Gastrocnemius medialis (tissue), 4 donors: ENCODE results near the gene RRAS2. TPM values are rescaled to one million over a fixed set of nuclear protein-coding genes. Genes with fewer than 3 reads are reported as not detected.

ENCODE experiments used
- ATAC-seq, 2 donors: fragments of 150-250 bp; one replicate each; pipeline ENCODE4 v1.9.1; 2016
- DNase-seq, 2 donors: peaks; one replicate each; pipeline ENCODE4 v3.0.0-alpha.2; 2019
- H3K27ac ChIP-seq, 4 donors: fragments of 200-600 bp; sonication (generic); 1 replicate in 1 of 4; 2 replicates in 3 of 4; pipeline ENCODE4 v1.5.1; 2016 to 2018; ENCODE audit warnings: mild to moderate bottlenecking in 2 of 4, moderate library complexity in 1 of 4
- H3K27me3 ChIP-seq, 3 donors: fragments of 200-600 bp; sonication (generic) in 2 of 3; 1 replicate in 1 of 3; 2 replicates in 2 of 3; pipeline versions ENCODE4 v1.5.1 to v1.6.0; 2016 to 2019; ENCODE audit warnings: mild to moderate bottlenecking in 1 of 3, moderate library complexity in 1 of 3
- H3K36me3 ChIP-seq, 2 donors: fragments of 200-600 bp; sonication (generic) in 1 of 2; one replicate each; pipeline ENCODE4 v1.5.1; 2017 to 2018
- H3K4me1 ChIP-seq, 2 donors: fragments of 200-600 bp; sonication (generic) in 1 of 2; one replicate each; pipeline ENCODE4 v1.5.1; 2016 to 2017; ENCODE audit warnings: mild to moderate bottlenecking in 2 of 2
- H3K4me3 ChIP-seq, 4 donors: fragments of 200-600 bp; sonication (generic) in 3 of 4; 1 replicate in 1 of 4; 2 replicates in 3 of 4; pipeline ENCODE4 v1.5.1; 2016 to 2019; ENCODE audit warnings: mild to moderate bottlenecking in 2 of 4
- H3K9me3 ChIP-seq, 3 donors: fragments of 200-600 bp; sonication (generic) in 2 of 3; 1 replicate in 1 of 3; 2 replicates in 2 of 3; pipeline ENCODE4 v1.5.1; 2016 to 2019
- CTCF ChIP-seq, 5 experiments: fragments of 450-650 bp in 3 of 5; fragments of 200-600 bp in 2 of 5; sonication (generic) in 2 of 5; IDR thresholded peaks in 4 of 5; conservative IDR thresholded peaks in 1 of 5; 1 replicate in 4 of 5; 2 replicates in 1 of 5; pipeline ENCODE4 v1.5.1; 2016 to 2019; ENCODE audit warnings: antibody characterized with exemption in 5 of 5, mild to moderate bottlenecking in 3 of 5, moderate library complexity in 3 of 5
- POLR2A ChIP-seq, 2 donors: fragments of 450-650 bp; IDR thresholded peaks; one replicate each; pipeline ENCODE4 v1.6.1; 2017; ENCODE audit warnings: antibody characterized with exemption in 2 of 2, mild to moderate bottlenecking in 2 of 2, moderate library complexity in 2 of 2
- in situ Hi-C, 4 donors: fragments of 200-750 bp; cut with MboI; loops; one replicate each; pipeline versions ENCODE4 v1.15.0 to v1.8.0; 2017; ENCODE audit warnings: low sequenced_read_pairs in 4 of 4
- intact Hi-C: fragments of 100-400 bp; cut with DNase I; formaldehyde crosslinking; loops from one replicate; pipeline ENCODE4 v1.15.1; 2023; ENCODE audit warnings: low total_unique reads
- total RNA-seq, 4 donors: library from RNA; depleted of rRNA; stranded (reverse); fragments of >200 nt; gene quantifications; one replicate each; pipeline versions ENCODE4 v1.1.0 to v1.2.3, GENCODE V29; 2016

Gene RRAS2
- total RNA-seq, 4 donors from 2014 or later: 52.8 to 81.9 (median 59.8) TPM

GRCh38 chr11:14267861-14268635, 90.9 kb downstream of the RRAS2 start:
- Histone ChIP-seq H3K36me3 (peaks cover 0 to 9% of the 10 kb centered on the region in 2 donors), H3K4me1 (no peaks in the 10 kb centered on the region), H3K9me3 (no peaks in the 10 kb centered on the region), H3K27me3 (no peaks in the 10 kb centered on the region), H3K4me3 (no peak overlapping the region), H3K27ac (no peak overlapping the region)
- in situ Hi-C loops: no loop called here
- intact Hi-C loops: no loop called here
- ATAC-seq (no peak), DNase-seq (no peak)
- no peak for TF ChIP-seq CTCF (IDR thresholded peaks at IDR 0.05 in 4 of 5, conservative IDR thresholded peaks at IDR 0.05 in 1 of 5)
- no peak for TF ChIP-seq POLR2A (IDR thresholded peaks at IDR 0.05)

DNA sequence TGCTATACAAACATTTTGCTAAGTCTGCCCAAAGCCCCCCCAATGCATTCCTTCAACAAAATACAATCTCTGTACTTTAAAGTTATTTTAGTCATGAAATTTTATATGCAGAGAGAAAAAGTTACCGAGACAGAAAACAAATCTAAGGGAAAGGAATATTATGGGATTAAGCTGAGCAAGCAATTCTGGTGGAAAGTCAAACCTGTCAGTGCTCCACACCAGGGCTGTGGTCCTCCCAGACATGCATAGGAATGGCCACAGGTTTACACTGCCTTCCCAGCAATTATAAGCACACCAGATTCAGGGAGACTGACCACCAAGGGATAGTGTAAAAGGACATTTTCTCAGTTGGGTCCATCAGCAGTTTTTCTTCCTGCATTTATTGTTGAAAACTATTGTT, 92.4 kb downstream of the RRAS2 start:
- peaks cover 0 to 9% of the 10 kb centered on the region in 2 donors for H3K36me3 ChIP-seq
- no peak overlapping the region for H3K4me3 ChIP-seq
- H3K4me1 ChIP-seq: no peaks in the 10 kb centered on the region
- no peak for ATAC-seq
- H3K27me3 ChIP-seq: no peaks in the 10 kb centered on the region
- DNase-seq: no peak
- no peak overlapping the region for H3K27ac ChIP-seq
- intact Hi-C loops (no loop called here), in situ Hi-C loops (no loop called here)
- no peaks in the 10 kb centered on the region for H3K9me3 ChIP-seq
- TF ChIP-seq POLR2A (IDR thresholded peaks at IDR 0.05) (no peak), CTCF (IDR thresholded peaks at IDR 0.05 in 4 of 5, conservative IDR thresholded peaks at IDR 0.05 in 1 of 5) (no peak)

DNA sequence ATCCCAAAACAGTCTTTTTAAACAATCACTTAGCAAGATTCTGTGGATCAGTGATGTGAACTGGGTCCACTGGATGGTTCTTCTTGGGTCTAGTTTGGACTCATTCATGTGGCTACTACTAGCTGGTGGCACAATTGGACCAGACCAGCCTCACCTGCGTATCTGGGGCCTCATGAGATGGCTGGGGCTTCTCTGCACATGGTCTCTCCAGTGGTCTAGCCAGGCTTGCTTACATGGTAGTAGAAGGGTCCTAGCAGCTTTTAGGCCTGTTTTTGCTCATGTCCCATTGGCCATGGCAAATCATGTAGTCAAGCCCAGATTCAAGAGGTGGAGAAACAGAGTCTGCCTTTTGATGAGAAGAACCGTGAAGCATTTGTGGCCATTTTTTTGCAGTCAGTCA, 94.0 kb downstream of the RRAS2 start:
- Histone ChIP-seq H3K27me3 (no peaks in the 10 kb centered on the region), H3K9me3 (no peaks in the 10 kb centered on the region), H3K27ac (no peak overlapping the region), H3K4me3 (no peak overlapping the region), H3K4me1 (no peaks in the 10 kb centered on the region), H3K36me3 (peaks cover 0 to 9% of the 10 kb centered on the region in 2 donors)
- intact Hi-C loops (no loop called here), in situ Hi-C loops (no loop called here)
- ATAC-seq (no peak), DNase-seq (no peak)
- TF ChIP-seq POLR2A (IDR thresholded peaks at IDR 0.05) (no peak), CTCF (IDR thresholded peaks at IDR 0.05 in 4 of 5, conservative IDR thresholded peaks at IDR 0.05 in 1 of 5) (no peak)

DNA sequence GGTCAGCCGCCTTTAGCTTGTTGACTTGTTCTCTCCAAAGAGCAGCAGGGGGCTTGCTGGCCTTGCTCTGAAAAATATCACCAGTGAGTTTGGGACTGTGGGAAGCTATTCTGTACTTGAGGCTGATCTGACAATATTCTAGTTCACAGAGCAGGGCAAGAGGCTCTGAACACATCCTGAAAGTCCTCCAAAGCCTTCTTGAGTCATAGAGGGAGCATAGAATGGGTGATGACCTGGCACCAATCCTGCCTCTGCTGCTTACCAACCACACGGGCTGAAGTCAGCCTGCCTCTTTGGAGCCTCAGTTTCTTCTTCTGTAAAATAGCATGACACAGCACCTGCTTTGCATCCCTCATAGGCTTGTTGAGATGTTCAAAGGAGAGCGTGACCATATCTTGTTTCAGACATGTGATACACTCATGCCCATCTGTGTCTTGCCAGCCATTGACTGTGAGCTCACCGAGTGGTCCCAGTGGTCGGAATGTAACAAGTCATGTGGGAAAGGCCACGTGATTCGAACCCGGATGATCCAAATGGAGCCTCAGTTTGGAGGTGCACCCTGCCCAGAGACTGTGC, 96.6 kb downstream of the RRAS2 start:
- TF ChIP-seq CTCF (IDR thresholded peaks at IDR 0.05 in 4 of 5, conservative IDR thresholded peaks at IDR 0.05 in 1 of 5): no peak
- TF ChIP-seq POLR2A (IDR thresholded peaks at IDR 0.05): no peak
- in situ Hi-C loops: no loop called here
- ATAC-seq (peak in 1 of 2 donors; percentile 16), DNase-seq (no peak)
- Histone ChIP-seq H3K27me3 (peaks cover 0 to 17% (median 10%) of the 10 kb centered on the region in 3 donors), H3K4me1 (no peaks in the 10 kb centered on the region), H3K9me3 (no peaks in the 10 kb centered on the region), H3K4me3 (no peak overlapping the region), H3K27ac (no peak overlapping the region), H3K36me3 (peaks cover 0 to 9% of the 10 kb centered on the region in 2 donors)
- intact Hi-C loops: no loop called here
